GM23248 (cell line): ENCODE data around the gene ISYNA1.

Experiments used
- EZH2 ChIP-seq: fragments of 200-600 bp; sonication (generic); IDR thresholded peaks from 2 replicates; pipeline ENCODE4 v1.6.1; 2018; ENCODE audit warnings: antibody characterized with exemption, mild to moderate bottlenecking; ENCODE audit not compliant: insufficient read depth, poor library complexity, severe bottlenecking
- EZH2phosphoT487 ChIP-seq: fragments of 200-600 bp; sonication (generic); IDR thresholded peaks from 2 replicates; pipeline ENCODE4 v1.6.1; 2018; ENCODE audit warnings: antibody characterized with exemption, moderate library complexity, mild to moderate bottlenecking, low read depth; ENCODE audit not compliant: insufficient read depth

DNA sequence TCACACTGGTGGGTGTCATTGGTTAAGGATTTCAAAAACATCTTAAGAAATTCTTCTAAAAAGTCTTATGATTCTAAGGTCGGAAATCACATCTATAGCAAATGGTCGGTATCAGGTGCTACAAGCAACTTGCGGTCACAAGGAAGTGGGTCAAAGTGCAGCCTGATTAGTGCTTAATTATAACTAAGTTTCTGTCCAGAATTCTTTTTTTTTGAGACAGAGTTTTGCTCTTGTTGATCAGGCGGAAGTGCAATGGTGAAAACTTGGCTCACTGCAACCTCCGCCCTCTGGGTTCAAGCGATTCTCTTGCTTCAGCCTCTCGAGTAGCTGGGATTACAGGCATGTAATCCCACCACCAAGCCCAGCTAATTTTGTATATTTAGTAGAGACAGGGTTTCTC lies 53.2 kb downstream of the ISYNA1 start:
- no peak for TF ChIP-seq EZH2
- TF ChIP-seq EZH2phosphoT487: no peak
